Natural killer cell treated with Interleukin-12 subunit alpha and Interleukin-12 subunit beta and Interleukin-15 and Interleukin-18, amount 100 ng/mL, for 72 hours (primary cell): ENCODE measurements around the gene ME1. TPM values are rescaled to one million over a fixed set of nuclear protein-coding genes. Genes with fewer than 3 reads are reported as not detected.

ENCODE experiments used
- ATAC-seq, 2 donors: fragments of 150-1000 bp; cut with Tn5 transposase in 1 of 2; sonication (Bioruptor Pico), chemical (Tn5 transposase) in 1 of 2; 2 replicates each; pipeline ENCODE4 v1.10.0; 2021
- DNase-seq: peaks from one replicate; pipeline ENCODE4 v3.0.0; 2022; ENCODE audit warnings: low spot score
- H3K27ac Mint-ChIP-seq, 2 donors: 1 replicate in 1 of 2; 2 replicates in 1 of 2; pipeline ENCODE4 v1.8.0; 2022; ENCODE audit warnings: mixed read lengths in 2 of 2, mild to moderate bottlenecking in 1 of 2, moderate library complexity in 1 of 2
- H3K27me3 Mint-ChIP-seq, 2 donors: 1 replicate in 1 of 2; 2 replicates in 1 of 2; pipeline ENCODE4 v1.8.0; 2022; ENCODE audit warnings: mixed read lengths in 2 of 2
- H3K36me3 Mint-ChIP-seq: one replicate; pipeline ENCODE4 v1.8.0; 2022; ENCODE audit warnings: mixed read lengths
- H3K4me1 Mint-ChIP-seq, 2 donors: 1 replicate in 1 of 2; 2 replicates in 1 of 2; pipeline ENCODE4 v1.8.0; 2022; ENCODE audit warnings: low read depth in 2 of 2, mixed read lengths in 2 of 2, mild to moderate bottlenecking in 1 of 2
- H3K4me3 Mint-ChIP-seq: one replicate; pipeline ENCODE4 v1.8.0; 2022; ENCODE audit warnings: mixed read lengths
- H3K9me3 Mint-ChIP-seq: 2 replicates; pipeline ENCODE4 v1.8.0; 2022; ENCODE audit warnings: mixed read lengths
- total RNA-seq, 2 donors: library from RNA; stranded (reverse); gene quantifications; one replicate each; pipeline ENCODE4 v1.2.3, GENCODE V29; 2022

The ME1 gene
- total RNA-seq, 2 donors from 2014 or later = 1.3 to 1.7 TPM

- peaks cover 24% of the 10 kb centered on the region for H3K36me3 Mint-ChIP-seq
- ATAC-seq (no peak), DNase-seq (no peak)
- H3K27ac Mint-ChIP-seq = no peak overlapping the region
- no peaks in the 10 kb centered on the region for H3K9me3 Mint-ChIP-seq
- no peak overlapping the region for H3K4me3 Mint-ChIP-seq
- peaks cover 0 to 1% of the 10 kb centered on the region in 2 donors for H3K4me1 Mint-ChIP-seq
- no peaks in the 10 kb centered on the region for H3K27me3 Mint-ChIP-seq
Observed at GRCh38 chr6:83169511-83169910, 261.3 kb downstream of the ME1 start.

- H3K27me3 Mint-ChIP-seq = no peaks in the 10 kb centered on the region
- no peak overlapping the region for H3K27ac Mint-ChIP-seq
- H3K9me3 Mint-ChIP-seq = no peaks in the 10 kb centered on the region
- ATAC-seq = no peak
- H3K4me3 Mint-ChIP-seq = no peak overlapping the region
- H3K4me1 Mint-ChIP-seq = peaks cover 0 to 2% of the 10 kb centered on the region in 2 donors
- H3K36me3 Mint-ChIP-seq = peaks cover 23% of the 10 kb centered on the region
- DNase-seq = no peak
Observed at GRCh38 chr6:83169106-83169505, 261.7 kb downstream of the ME1 start.

GRCh38 chr6:83168556-83168955, 262.3 kb downstream of the ME1 start:
- peaks cover 21% of the 10 kb centered on the region for H3K36me3 Mint-ChIP-seq
- H3K27me3 Mint-ChIP-seq = no peaks in the 10 kb centered on the region
- no peak overlapping the region for H3K4me3 Mint-ChIP-seq
- peaks cover 0 to 2% of the 10 kb centered on the region in 2 donors for H3K4me1 Mint-ChIP-seq
- ATAC-seq (no peak), DNase-seq (no peak)
- no peak overlapping the region for H3K27ac Mint-ChIP-seq
- H3K9me3 Mint-ChIP-seq = no peaks in the 10 kb centered on the region

- Mint-ChIP-seq H3K36me3 (peaks cover 22% of the 10 kb centered on the region), H3K27ac (no peak overlapping the region), H3K27me3 (no peaks in the 10 kb centered on the region), H3K4me3 (no peak overlapping the region), H3K4me1 (peaks cover 0 to 2% of the 10 kb centered on the region in 2 donors), H3K9me3 (no peaks in the 10 kb centered on the region)
- no peak for ATAC-seq
- no peak for DNase-seq
Observed at GRCh38 chr6:83167726-83168278, 263.0 kb downstream of the ME1 start.

Other genes starting within 250 kb of the ME1 start
- gene PGM3, start 237.8 kb downstream of the ME1 start, total RNA-seq = 10 to 100 TPM; 28.9 to 29.2 TPM
- gene RWDD2A, start 237.7 kb downstream of the ME1 start, total RNA-seq = 1 to 10 TPM; 1.5 TPM
- not detected for gene PRSS35, start 81.5 kb upstream of the ME1 start, total RNA-seq